Gastrocnemius medialis (tissue), 4 donors: ENCODE measurements around the gene HEY2. TPM values are rescaled to one million over a fixed set of nuclear protein-coding genes. Genes with fewer than 3 reads are reported as not detected.

Source experiments
- ATAC-seq, 2 donors: fragments of 150-250 bp; one replicate each; pipeline ENCODE4 v1.9.1; 2016
- DNase-seq, 2 donors: peaks; one replicate each; pipeline ENCODE4 v3.0.0-alpha.2; 2019
- H3K27ac ChIP-seq, 4 donors: fragments of 200-600 bp; sonication (generic); 1 replicate in 1 of 4; 2 replicates in 3 of 4; pipeline ENCODE4 v1.5.1; 2016 to 2018; ENCODE audit warnings: mild to moderate bottlenecking in 2 of 4, moderate library complexity in 1 of 4
- H3K27me3 ChIP-seq, 3 donors: fragments of 200-600 bp; sonication (generic) in 2 of 3; 1 replicate in 1 of 3; 2 replicates in 2 of 3; pipeline versions ENCODE4 v1.5.1 to v1.6.0; 2016 to 2019; ENCODE audit warnings: mild to moderate bottlenecking in 1 of 3, moderate library complexity in 1 of 3
- H3K36me3 ChIP-seq, 2 donors: fragments of 200-600 bp; sonication (generic) in 1 of 2; one replicate each; pipeline ENCODE4 v1.5.1; 2017 to 2018
- H3K4me1 ChIP-seq, 2 donors: fragments of 200-600 bp; sonication (generic) in 1 of 2; one replicate each; pipeline ENCODE4 v1.5.1; 2016 to 2017; ENCODE audit warnings: mild to moderate bottlenecking in 2 of 2
- H3K4me3 ChIP-seq, 4 donors: fragments of 200-600 bp; sonication (generic) in 3 of 4; 1 replicate in 1 of 4; 2 replicates in 3 of 4; pipeline ENCODE4 v1.5.1; 2016 to 2019; ENCODE audit warnings: mild to moderate bottlenecking in 2 of 4
- H3K9me3 ChIP-seq, 3 donors: fragments of 200-600 bp; sonication (generic) in 2 of 3; 1 replicate in 1 of 3; 2 replicates in 2 of 3; pipeline ENCODE4 v1.5.1; 2016 to 2019
- CTCF ChIP-seq, 5 experiments: fragments of 450-650 bp in 3 of 5; fragments of 200-600 bp in 2 of 5; sonication (generic) in 2 of 5; IDR thresholded peaks in 4 of 5; conservative IDR thresholded peaks in 1 of 5; 1 replicate in 4 of 5; 2 replicates in 1 of 5; pipeline ENCODE4 v1.5.1; 2016 to 2019; ENCODE audit warnings: antibody characterized with exemption in 5 of 5, mild to moderate bottlenecking in 3 of 5, moderate library complexity in 3 of 5
- POLR2A ChIP-seq, 2 donors: fragments of 450-650 bp; IDR thresholded peaks; one replicate each; pipeline ENCODE4 v1.6.1; 2017; ENCODE audit warnings: antibody characterized with exemption in 2 of 2, mild to moderate bottlenecking in 2 of 2, moderate library complexity in 2 of 2
- in situ Hi-C, 4 donors: fragments of 200-750 bp; cut with MboI; loops; one replicate each; pipeline versions ENCODE4 v1.15.0 to v1.8.0; 2017; ENCODE audit warnings: low sequenced_read_pairs in 4 of 4
- intact Hi-C: fragments of 100-400 bp; cut with DNase I; formaldehyde crosslinking; loops from one replicate; pipeline ENCODE4 v1.15.1; 2023; ENCODE audit warnings: low total_unique reads
- total RNA-seq, 4 donors: library from RNA; depleted of rRNA; stranded (reverse); fragments of >200 nt; gene quantifications; one replicate each; pipeline versions ENCODE4 v1.1.0 to v1.2.3, GENCODE V29; 2016

Gene HEY2
- total RNA-seq, 4 donors from 2014 or later: 5.9 to 9.0 (median 7.4) TPM

GRCh38 chr6:125789576-125790357 is 40.3 kb downstream of the HEY2 start:
- in situ Hi-C loops (loop anchor here (5.0 to 10.0 kb wide), 4 partner anchors 165 to 188 kb away; partner anchors contain the start of gene HINT3 (in 1 of the 4)), intact Hi-C loops (loop anchor here (1.0 to 10.0 kb wide), 3 partner anchors 9 to 825 kb away; partner anchors contain the start of gene RNF217)
- TF ChIP-seq POLR2A (IDR thresholded peaks at IDR 0.05) (no peak), CTCF (IDR thresholded peaks at IDR 0.05 in 4 of 5, conservative IDR thresholded peaks at IDR 0.05 in 1 of 5) (no peak)
- H3K4me1 ChIP-seq: peaks cover 19% of the 10 kb centered on the region in 2 donors
- H3K9me3 ChIP-seq: no peaks in the 10 kb centered on the region
- H3K27ac ChIP-seq: peak overlapping the region; percentile 90 to 98 (median 92)
- peak overlapping the region; percentile 76 to 97 (median 89) for H3K4me3 ChIP-seq
- H3K27me3 ChIP-seq: no peaks in the 10 kb centered on the region
- ATAC-seq: peak; percentile 42 to 43
- H3K36me3 ChIP-seq: no peaks in the 10 kb centered on the region
- peak in 1 of 2 donors; percentile 53 for DNase-seq

- in situ Hi-C loops: no loop called here
- intact Hi-C loops: loop anchor here (1.0 to 5.0 kb wide), 2 partner anchors 10 to 67 kb away; no protein-coding TSS in a partner anchor
These were observed 41.1 kb downstream of the HEY2 start, which contains the start of gene NCOA7 for GRCh38 chr6:125790358-125791150. Gene NCOA7 (plus strand): TSS chr6:125790960. CDS start chr6:125815355, 24,395 bp downstream.

GRCh38 chr6:125791151-125791819 is 41.9 kb downstream of the HEY2 start:
- peak overlapping the region; percentile 76 to 97 (median 89) for H3K4me3 ChIP-seq
- H3K27me3 ChIP-seq: no peaks in the 10 kb centered on the region
- TF ChIP-seq CTCF (IDR thresholded peaks at IDR 0.05 in 4 of 5, conservative IDR thresholded peaks at IDR 0.05 in 1 of 5) (peak in 3 of 5 experiments; percentile 12 to 51 (median 32)), POLR2A (IDR thresholded peaks at IDR 0.05) (no peak)
- H3K36me3 ChIP-seq: no peaks in the 10 kb centered on the region
- no peak for ATAC-seq
- H3K27ac ChIP-seq: peak overlapping the region; percentile 90 to 98 (median 92)
- no peaks in the 10 kb centered on the region for H3K9me3 ChIP-seq
- H3K4me1 ChIP-seq: peaks cover 19% of the 10 kb centered on the region in 2 donors
- in situ Hi-C loops (no loop called here), intact Hi-C loops (loop anchor here (5.0 kb wide), 1 partner anchor 66 kb away; no protein-coding TSS in a partner anchor)
- DNase-seq: no peak

More at GRCh38 chr6:125790358-125791150, 41.1 kb downstream of the HEY2 start, which contains the start of gene NCOA7:
- DNase-seq: peak; percentile 67 to 71
- Histone ChIP-seq H3K36me3 (no peaks in the 10 kb centered on the region), H3K9me3 (no peaks in the 10 kb centered on the region), H3K4me3 (peak within 1 kb of the TSS; percentile 76 to 97 (median 89)), H3K4me1 (peaks cover 19% of the 10 kb centered on the region in 2 donors), H3K27ac (peak within 1 kb of the TSS; percentile 90 to 98 (median 92)), H3K27me3 (no peaks in the 10 kb centered on the region)
- TF ChIP-seq CTCF (IDR thresholded peaks at IDR 0.05 in 4 of 5, conservative IDR thresholded peaks at IDR 0.05 in 1 of 5) (peak in 2 of 5 experiments; percentile 17 to 27), POLR2A (IDR thresholded peaks at IDR 0.05) (peak; percentile 81 to 86)
- ATAC-seq: peak; percentile 83 to 85

GRCh38 chr6:125791820-125792165 is 42.4 kb downstream of the HEY2 start:
- Histone ChIP-seq H3K27me3 (no peaks in the 10 kb centered on the region), H3K9me3 (no peaks in the 10 kb centered on the region), H3K36me3 (no peaks in the 10 kb centered on the region), H3K4me1 (peaks cover 19% of the 10 kb centered on the region in 2 donors), H3K4me3 (peak overlapping the region; percentile 76 to 97 (median 89)), H3K27ac (peak overlapping the region in 3 of 4 donors; percentile 90 to 92 (median 91))
- ATAC-seq: no peak
- TF ChIP-seq CTCF (IDR thresholded peaks at IDR 0.05 in 4 of 5, conservative IDR thresholded peaks at IDR 0.05 in 1 of 5) (no peak), POLR2A (IDR thresholded peaks at IDR 0.05) (no peak)
- DNase-seq: no peak
- in situ Hi-C loops (no loop called here), intact Hi-C loops (loop anchor here (5.0 kb wide), 1 partner anchor 66 kb away; no protein-coding TSS in a partner anchor)
